KMS-11 (cell line): Measurements from ENCODE around the gene C1orf53.

Experiments
- H2AFZ ChIP-seq: fragments of 200-600 bp; sonication (generic); 2 replicates; pipeline ENCODE4 v1.6.1; 2016; ENCODE audit warnings: antibody characterized with exemption, mixed run types, low read depth
- H3K27ac ChIP-seq: fragments of 200-600 bp; sonication (generic); 2 replicates; pipeline ENCODE4 v1.6.1; 2016; ENCODE audit warnings: mild to moderate bottlenecking, mixed run types
- H3K27me3 ChIP-seq: fragments of 200-600 bp; sonication (generic); 2 replicates; pipeline ENCODE4 v1.6.1; 2017; ENCODE audit warnings: mild to moderate bottlenecking, low read depth, mixed run types, moderate library complexity; ENCODE audit not compliant: insufficient read depth
- H3K36me3 ChIP-seq: fragments of 200-600 bp; sonication (generic); 2 replicates; pipeline ENCODE4 v1.6.1; 2017; ENCODE audit warnings: mild to moderate bottlenecking, mixed run types; ENCODE audit not compliant: insufficient read depth
- H3K4me1 ChIP-seq: fragments of 200-600 bp; sonication (generic); 2 replicates; pipeline ENCODE4 v1.6.1; 2016; ENCODE audit warnings: mild to moderate bottlenecking, low read depth, mixed run types; ENCODE audit not compliant: poor library complexity, severe bottlenecking
- H3K4me2 ChIP-seq: fragments of 200-600 bp; sonication (generic); 2 replicates; pipeline ENCODE4 v1.7.0; 2016; ENCODE audit warnings: mild to moderate bottlenecking, mixed run types
- H3K4me3 ChIP-seq: fragments of 200-600 bp; sonication (generic); IDR thresholded peaks from 2 replicates; pipeline ENCODE4 v1.6.1; 2017; ENCODE audit warnings: low read depth, low read length, mixed read lengths; ENCODE audit not compliant: insufficient read depth
- H3K79me2 ChIP-seq: fragments of 200-600 bp; sonication (generic); 2 replicates; pipeline ENCODE4 v1.6.1; 2016; ENCODE audit warnings: low read depth, mixed run types; ENCODE audit not compliant: insufficient read depth
- H3K9ac ChIP-seq: fragments of 200-600 bp; sonication (generic); 2 replicates; pipeline ENCODE4 v1.6.1; 2016; ENCODE audit warnings: mild to moderate bottlenecking, mixed run types
- H4K20me1 ChIP-seq: fragments of 200-600 bp; sonication (generic); 2 replicates; pipeline ENCODE4 v1.6.1; 2016; ENCODE audit warnings: mild to moderate bottlenecking, mixed run types; ENCODE audit not compliant: insufficient read depth
- CTCF ChIP-seq: fragments of 200-600 bp; sonication (generic); conservative IDR thresholded peaks from 2 replicates; pipeline ENCODE4 v1.6.1; 2017; ENCODE audit warnings: low read depth, mild to moderate bottlenecking, antibody characterized with exemption, low read length, moderate library complexity, mixed read lengths

The C1orf53 gene

GRCh38 chr1:197892684-197893083 lies 9.7 kb upstream of the C1orf53 start:
- H3K4me2 ChIP-seq: no peak overlapping the region
- H3K79me2 ChIP-seq: no peaks in the 10 kb centered on the region
- H3K27me3 ChIP-seq: no peaks in the 10 kb centered on the region
- no peak overlapping the region for H3K4me3 ChIP-seq
- no peaks in the 10 kb centered on the region for H4K20me1 ChIP-seq
- H3K4me1 ChIP-seq: no peaks in the 10 kb centered on the region
- H3K36me3 ChIP-seq: no peaks in the 10 kb centered on the region
- no peak for TF ChIP-seq CTCF
- no peak overlapping the region for H3K9ac ChIP-seq
- H2AFZ ChIP-seq: no peak overlapping the region
- no peak overlapping the region for H3K27ac ChIP-seq

- TF ChIP-seq CTCF: no peak
- Histone ChIP-seq H4K20me1 (no peaks in the 10 kb centered on the region), H3K36me3 (no peaks in the 10 kb centered on the region), H3K4me1 (peaks cover 3% of the 10 kb centered on the region), H3K79me2 (no peaks in the 10 kb centered on the region), H3K27me3 (no peaks in the 10 kb centered on the region), H3K27ac (no peak overlapping the region), H3K4me3 (no peak overlapping the region), H3K9ac (no peak overlapping the region), H3K4me2 (no peak overlapping the region), H2AFZ (no peak overlapping the region)
These were observed 6.1 kb upstream of the C1orf53 start for GRCh38 chr1:197896301-197896700.

GRCh38 chr1:197899037-197899436 lies 3.4 kb upstream of the C1orf53 start:
- Histone ChIP-seq H3K36me3 (no peaks in the 10 kb centered on the region), H3K27me3 (no peaks in the 10 kb centered on the region), H3K4me2 (no peak overlapping the region), H3K27ac (no peak overlapping the region), H3K4me1 (peaks cover 16% of the 10 kb centered on the region), H3K79me2 (no peaks in the 10 kb centered on the region), H4K20me1 (no peaks in the 10 kb centered on the region), H3K9ac (no peak overlapping the region), H2AFZ (no peak overlapping the region), H3K4me3 (no peak overlapping the region)
- TF ChIP-seq CTCF: no peak

DNA sequence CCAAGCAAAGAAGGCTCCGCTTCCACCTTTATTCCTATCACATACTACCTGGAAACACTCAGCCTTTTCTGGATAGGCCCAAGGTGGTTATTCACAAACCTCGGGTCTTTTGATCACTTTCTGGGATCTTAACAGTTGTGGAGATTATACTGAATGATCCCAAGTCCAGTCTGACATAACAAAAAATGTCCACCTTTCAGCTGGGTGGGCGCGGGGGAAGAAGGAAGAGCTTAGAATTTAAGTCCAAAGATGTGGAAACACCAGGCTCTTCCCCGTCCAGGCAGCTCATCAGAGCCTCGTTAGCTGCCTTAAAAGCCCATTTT lies 338 bp upstream of the C1orf53 start:
- peak overlapping the region; percentile 98 for H3K9ac ChIP-seq
- H3K4me3 ChIP-seq: peak overlapping the region; percentile 94
- peak overlapping the region; percentile 95 for H3K27ac ChIP-seq
- no peaks in the 10 kb centered on the region for H3K79me2 ChIP-seq
- H2AFZ ChIP-seq: peak overlapping the region; percentile 94
- peaks cover 16% of the 10 kb centered on the region for H3K4me1 ChIP-seq
- H4K20me1 ChIP-seq: no peaks in the 10 kb centered on the region
- no peak for TF ChIP-seq CTCF
- no peaks in the 10 kb centered on the region for H3K27me3 ChIP-seq
- no peaks in the 10 kb centered on the region for H3K36me3 ChIP-seq
- H3K4me2 ChIP-seq: peak overlapping the region; percentile 77

DNA sequence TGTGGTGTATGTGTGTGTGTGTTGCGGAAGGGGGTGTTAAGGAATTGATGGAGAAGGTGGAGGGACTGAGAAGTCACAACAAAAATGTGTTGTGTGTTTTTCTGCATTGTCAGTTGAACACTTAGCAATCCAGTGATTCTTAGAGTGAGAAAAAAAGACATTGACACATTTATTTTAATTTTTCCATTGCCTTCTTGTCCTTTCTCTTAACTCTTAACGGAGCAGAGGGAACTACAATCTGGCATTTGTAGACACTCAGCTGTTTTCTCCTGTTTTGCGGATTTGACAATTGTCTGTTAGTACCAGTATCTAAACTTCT lies 725 bp downstream of the C1orf53 start:
- H3K27ac ChIP-seq: peak overlapping the region; percentile 95
- no peaks in the 10 kb centered on the region for H3K27me3 ChIP-seq
- H3K79me2 ChIP-seq: no peaks in the 10 kb centered on the region
- peak overlapping the region; percentile 98; the same call in 1 of the 2 replicates for H3K9ac ChIP-seq
- TF ChIP-seq CTCF: no peak
- peaks cover 16% of the 10 kb centered on the region for H3K4me1 ChIP-seq
- peak overlapping the region; percentile 91 for H3K4me2 ChIP-seq
- no peaks in the 10 kb centered on the region for H3K36me3 ChIP-seq
- H2AFZ ChIP-seq: peak overlapping the region; percentile 94
- peak overlapping the region; percentile 81 for H3K4me3 ChIP-seq
- H4K20me1 ChIP-seq: no peaks in the 10 kb centered on the region
